ENCODE data around the gene TCF12.

The TCF12 gene

DNA sequence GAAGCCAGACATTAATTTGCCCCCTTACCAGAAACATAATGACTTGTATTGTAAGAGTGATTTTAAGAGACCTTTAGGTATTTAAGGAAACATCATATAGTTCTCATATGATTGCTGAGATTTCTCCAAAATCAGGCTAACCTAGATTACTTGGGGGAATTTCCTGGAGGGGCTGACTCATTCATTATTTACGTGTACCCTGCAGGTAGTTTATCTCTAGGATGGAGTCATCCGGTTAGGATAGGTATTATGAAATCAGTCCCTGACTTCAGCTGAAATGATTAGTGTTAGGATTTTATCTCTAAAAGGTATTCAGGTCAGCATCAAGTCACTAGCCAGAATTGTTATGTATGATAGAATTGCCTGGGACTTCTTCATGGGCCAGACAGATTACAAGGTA lies 97.5 kb downstream of the TCF12 start:
- no peak for DNase-seq (ENCODE audit: low read depth, low spot score)

DNA sequence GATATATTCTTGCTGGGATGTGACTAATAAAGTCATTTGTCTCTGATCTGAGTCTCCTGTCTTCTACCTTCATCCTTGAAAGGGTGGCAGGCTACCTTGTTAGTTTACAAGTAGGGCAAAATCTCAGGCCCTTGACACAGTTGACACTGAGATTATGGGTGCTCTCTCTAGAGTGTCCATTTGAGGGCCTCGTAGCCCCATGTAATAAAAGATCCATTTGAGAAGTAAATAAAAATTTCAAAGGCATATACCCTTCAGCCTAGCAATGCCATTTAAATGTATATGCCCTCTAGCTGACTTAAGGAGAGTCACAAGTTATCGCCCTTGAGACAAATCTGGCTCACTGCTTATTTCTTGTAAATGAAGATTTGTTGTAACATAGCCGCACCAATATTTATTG lies 98.6 kb downstream of the TCF12 start:
- DNase-seq (ENCODE audit: low read depth, low spot score) = no peak

DNA sequence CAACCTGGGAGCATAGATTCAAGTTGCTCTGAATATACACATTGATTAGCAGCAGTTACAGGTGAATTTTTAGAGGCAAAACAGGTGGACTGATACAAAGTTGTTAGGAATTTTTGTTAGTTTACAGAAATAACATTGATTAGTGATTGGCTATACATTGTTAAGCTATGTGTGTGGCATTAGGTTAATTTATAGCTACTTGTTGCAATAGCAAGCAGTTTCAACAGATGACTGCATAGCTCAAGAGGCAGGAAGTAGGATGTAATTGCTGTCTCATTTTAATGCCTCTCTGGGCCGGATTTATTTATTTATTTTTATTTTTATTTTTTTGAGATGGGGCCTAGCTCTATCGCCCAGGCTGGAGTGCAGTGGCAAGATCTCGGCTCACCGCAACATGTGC lies 99.7 kb downstream of the TCF12 start:
- no peak for DNase-seq (ENCODE audit: low read depth, low spot score)

DNA sequence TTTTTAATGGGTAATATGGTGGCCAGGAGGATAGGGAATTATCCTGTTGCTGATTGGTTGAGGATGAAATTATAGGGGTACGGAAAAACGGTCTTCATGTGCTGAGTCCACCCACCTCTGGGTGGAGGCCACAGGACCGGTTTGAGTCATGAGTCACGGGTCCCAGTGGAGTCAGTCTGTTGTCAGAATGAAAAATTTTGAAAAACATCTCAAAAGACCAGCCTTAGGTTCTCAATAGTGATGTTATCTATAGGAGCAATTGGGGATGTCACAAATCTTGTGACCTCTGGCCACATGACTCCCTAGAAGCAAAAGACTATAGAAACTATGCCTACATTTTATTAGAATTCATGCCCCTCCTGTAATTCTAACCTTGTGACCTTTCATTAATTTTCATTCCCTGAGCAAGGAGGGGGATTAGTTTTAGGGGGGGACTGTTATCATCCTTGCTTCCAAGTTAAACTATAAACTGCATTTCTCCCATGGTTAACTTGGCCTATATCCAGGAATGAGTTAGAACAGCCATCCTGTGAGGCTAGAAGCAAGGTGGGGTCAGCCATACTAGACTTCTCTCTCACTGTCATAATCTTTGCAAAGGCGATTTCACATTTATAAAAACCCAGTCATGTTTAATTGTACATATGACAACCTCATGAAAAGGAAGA lies 101.2 kb downstream of the TCF12 start:
- DNase-seq (ENCODE audit: low read depth, low spot score) = no peak

DNA sequence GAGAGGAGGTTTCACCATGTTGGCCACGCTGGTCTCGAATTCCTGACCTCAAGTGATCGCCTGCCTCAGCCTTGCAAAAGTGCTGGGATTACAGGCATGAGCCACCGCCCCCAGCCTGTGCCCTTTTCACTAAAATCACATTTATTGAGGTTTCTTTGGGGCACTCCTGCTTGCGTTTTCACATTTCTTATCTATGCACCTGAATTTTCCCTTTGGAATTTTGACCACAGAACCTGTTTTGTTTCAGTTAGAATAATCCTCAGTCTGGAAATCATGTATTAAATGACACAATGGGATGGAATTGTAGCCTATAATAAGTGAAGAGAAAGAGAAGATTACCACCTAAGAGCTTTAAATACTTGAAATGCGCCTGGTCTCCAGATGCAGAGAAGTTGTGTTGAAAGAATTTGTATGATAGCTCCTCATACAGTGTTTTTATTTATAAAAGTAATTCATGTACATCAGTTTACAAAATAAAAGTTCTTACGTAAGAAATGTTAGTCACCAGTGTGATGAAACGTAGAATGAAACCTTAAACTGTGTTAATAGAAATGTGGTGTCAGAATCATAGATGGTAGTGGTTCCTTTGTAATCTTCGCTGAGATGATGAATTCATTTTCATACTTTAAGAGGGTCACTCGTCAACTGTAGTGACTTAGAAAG lies 107.0 kb downstream of the TCF12 start:
- no peak for DNase-seq (ENCODE audit: low read depth, low spot score)

DNA sequence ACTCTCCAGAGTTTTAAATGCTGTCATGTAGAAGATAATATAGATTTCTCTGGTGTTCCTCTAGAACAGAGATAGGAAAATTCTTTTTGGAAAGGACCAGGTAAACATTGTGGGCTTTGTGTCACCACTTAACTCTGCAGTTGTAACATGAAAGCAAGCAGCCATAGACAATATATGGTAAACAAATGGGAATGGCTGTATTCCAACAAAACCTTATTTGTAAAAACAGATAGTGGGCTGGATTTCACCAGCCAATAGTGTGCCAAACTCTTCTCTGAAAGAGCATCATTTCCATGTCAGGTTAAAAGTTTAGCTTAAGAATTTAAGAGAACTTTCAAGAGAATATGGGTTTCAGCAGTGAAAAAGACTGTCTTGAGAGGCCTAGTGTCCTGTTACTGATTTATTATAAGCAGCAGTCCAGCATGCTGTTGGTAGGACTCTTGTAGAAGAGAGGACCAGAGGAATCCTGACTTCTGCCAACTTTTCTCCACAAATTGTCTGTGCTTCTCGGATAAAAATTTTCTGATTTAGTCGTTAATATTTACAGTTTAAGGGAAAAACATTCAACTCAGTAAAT lies 107.7 kb downstream of the TCF12 start:
- no peak for DNase-seq (ENCODE audit: low read depth, low spot score)

DNA sequence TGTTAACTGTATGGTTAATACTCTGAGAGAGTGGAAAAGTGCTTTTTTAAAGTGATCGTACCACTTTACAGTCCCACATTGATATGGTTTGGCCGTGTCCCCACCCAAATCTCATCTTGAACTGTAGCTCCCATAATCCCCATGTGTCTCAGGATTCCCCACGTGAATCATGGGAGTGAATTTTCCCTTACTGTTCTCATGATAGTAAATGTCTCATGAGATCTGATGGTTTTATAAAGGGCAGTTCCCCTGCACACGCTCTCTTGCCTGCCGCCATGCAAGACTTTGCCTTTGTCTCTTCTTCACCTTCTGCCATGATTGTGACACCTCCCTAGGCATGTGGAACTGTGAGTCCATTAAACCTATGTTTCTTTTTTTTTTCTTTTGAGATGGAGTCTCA lies 109.2 kb downstream of the TCF12 start:
- DNase-seq (ENCODE audit: low read depth, low spot score) = no peak

DNA sequence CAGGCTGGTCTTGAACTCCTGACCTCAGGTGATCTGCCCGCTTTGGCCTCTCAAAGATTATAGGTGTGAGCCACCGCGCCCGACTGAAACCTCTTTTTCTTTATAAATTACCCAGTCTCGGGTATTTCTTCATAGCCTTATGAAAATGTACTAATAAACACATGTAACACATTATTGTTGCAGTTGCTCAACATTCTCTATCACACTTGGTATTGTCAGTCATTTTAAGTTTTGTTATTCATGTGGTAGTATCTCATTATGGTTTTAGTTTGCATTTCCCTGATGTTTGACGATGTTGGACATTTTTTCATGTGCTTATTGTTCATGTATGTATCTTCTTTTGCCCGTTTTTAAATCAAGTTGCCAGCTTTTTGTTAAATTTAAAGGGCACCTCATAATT lies 109.7 kb downstream of the TCF12 start:
- no peak for DNase-seq (ENCODE audit: low read depth, low spot score)

DNA sequence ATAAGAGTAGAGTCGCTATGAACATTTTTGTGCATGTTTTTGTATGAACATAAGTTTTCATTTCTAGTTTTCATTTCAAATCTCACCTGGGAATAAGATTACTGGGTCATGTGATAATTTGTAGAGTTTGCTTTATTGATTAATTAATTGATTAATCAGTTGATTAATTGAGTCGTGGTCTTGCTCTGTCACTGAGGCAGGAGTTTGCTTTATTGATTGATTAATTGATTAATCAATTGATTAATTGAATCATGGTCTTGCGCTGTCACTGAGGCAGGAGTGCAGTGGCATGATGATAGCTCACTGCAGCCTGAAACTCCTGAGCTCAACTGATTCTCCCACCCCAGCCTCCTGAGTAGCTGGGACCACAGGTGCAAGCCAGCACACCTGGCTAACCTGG lies 111.6 kb downstream of the TCF12 start:
- DNase-seq (ENCODE audit: low read depth, low spot score) = no peak

DNA sequence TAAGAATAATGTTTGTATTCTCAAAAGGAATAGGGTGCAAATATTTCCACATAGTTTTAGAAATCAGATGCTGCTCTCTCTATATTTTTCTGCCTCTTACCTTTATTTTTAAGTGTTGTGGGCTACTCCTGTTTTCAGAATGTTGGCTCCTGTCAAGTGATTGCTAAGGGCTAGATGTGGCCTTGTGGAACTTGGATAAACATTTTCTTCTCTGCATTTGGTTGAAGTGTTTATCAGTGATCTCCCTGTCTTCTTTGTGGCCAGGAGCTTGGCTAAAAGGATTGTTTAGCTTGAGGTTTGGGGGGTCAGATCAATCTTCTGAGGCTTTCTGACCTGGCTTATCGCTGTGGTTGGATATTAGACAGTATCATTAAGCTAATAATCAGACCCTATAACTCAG lies 112.6 kb downstream of the TCF12 start:
- no peak for DNase-seq (ENCODE audit: low read depth, low spot score)

DNA sequence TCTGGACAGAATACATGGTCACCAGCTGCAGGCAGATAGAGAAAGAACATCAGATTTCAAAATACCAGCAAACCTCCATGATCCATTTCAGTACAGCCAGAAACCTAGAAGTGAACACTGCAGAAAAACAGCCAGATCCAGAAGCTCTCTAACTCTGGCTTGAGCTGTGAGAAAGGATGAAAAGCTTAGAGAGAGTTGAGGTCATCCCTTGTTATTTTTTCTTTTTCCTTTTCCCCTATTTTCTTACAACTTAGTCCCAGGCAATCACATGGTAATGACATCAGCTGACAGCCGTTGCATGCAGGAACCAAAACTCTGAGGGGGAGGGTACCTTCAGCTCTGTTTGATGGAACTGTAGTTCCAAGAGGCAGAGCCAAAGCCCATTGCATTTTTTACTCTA lies 113.2 kb downstream of the TCF12 start:
- no peak for DNase-seq (ENCODE audit: low read depth, low spot score)

DNA sequence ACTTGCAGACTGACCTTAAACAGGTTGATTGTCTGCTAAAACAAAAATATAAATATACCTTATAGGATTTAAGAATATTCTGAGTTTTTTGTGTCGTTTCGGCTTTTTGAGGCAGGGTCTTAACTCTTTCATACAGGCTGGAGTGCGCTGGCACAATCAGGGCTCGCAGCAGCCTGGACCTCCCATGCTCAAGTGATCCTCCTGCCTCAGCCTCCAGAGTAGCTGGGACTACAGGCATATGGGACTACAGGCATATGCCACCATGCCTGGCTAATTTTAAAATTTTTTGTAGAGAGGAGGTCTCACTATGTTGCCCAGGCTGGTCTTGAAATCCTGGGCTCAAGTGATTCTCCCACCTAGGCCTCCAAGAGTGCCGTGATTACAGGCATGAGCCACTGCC lies 113.9 kb downstream of the TCF12 start:
- DNase-seq (ENCODE audit: low read depth, low spot score) = no peak

DNA sequence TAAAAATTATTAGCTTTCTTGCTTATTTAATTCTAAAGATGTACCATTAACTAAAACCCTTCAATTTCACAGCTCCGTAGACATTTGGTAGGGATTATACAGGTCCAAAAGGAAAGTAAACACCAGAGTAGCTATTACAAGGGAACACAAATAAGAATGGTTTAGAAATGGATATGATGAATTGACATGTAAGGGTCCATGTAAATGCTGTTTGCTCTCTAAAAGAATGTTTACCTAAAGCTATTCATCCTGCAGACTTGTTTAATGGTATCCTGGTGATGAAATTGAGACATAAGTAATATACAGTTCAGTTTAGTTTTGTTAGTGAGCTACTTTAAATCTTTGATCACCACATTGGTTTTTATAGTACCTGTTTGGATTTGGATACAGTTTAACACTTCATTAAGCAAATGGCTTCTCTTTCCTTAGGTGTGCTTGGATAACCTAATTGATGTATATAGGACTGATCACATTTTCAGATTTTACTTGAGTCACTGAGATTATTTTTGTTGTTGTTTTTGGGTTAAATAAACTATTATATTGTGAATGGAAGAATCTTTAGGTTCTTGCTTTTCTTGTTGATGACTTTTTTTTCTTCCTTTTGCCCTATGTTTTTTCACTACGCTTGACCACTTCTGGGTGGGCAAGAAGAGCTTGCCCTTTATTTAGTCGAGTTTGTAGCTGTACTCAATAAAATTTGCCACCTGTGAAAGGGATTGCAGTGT lies 115.4 kb downstream of the TCF12 start:
- DNase-seq (ENCODE audit: low read depth, low spot score) = no peak

DNA sequence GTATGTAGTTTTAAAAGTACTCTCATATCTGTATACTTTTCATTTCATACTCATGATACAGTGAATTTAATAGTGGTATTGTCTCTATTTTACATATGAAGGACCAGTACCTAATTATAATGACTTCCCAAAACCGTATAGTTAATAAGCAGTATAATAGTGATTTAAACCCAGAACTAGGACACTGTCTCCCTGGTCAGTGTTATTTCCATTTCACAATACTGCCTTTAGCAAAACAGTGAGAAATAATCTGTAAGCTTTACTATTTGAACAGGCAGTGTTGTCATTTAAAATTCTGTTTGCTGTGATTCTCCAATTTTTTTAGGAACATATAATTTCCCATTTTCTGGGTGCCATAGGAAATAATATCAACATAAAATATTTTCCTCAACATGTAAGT lies 116.2 kb downstream of the TCF12 start:
- no peak for DNase-seq (ENCODE audit: low read depth, low spot score)

DNA sequence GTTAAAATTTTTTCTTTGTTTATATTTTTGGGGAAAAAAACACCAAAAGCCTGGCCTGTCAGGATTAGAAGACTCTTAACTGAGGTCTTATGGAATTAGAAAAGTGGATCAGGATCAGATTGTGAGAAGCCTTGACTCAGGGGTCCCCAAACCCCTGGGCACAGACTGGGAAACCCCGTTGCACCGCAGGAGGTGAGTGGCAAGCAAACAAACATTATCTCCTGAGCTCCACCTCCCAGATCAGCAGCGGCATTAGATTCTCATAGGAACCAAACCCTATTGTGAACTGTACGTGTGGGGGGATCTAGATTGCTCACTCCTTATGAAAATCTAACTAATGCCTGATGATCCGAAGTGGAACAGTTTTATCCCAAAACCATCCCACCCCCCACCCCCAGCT lies 117.2 kb downstream of the TCF12 start:
- DNase-seq (ENCODE audit: low read depth, low spot score) = no peak

DNA sequence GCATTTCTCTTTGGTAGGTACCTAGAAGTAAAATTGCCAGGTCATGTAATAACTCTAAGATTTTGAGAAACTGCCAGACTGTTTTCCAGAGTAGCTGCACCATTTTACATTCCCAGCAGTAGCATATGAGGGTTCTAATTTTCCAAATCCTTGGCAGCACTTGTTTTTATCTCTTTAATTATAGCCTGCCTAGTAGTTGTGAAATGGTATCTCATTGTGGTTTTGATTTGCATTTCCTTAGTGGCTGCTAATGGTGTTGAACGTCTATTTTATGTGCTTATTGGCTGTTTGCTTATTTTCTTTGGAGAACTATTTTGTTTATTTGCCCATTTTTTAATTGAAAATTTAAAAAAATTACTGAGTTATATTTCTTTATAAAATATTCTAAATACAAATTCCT lies 117.9 kb downstream of the TCF12 start:
- no peak for DNase-seq (ENCODE audit: low read depth, low spot score)

DNA sequence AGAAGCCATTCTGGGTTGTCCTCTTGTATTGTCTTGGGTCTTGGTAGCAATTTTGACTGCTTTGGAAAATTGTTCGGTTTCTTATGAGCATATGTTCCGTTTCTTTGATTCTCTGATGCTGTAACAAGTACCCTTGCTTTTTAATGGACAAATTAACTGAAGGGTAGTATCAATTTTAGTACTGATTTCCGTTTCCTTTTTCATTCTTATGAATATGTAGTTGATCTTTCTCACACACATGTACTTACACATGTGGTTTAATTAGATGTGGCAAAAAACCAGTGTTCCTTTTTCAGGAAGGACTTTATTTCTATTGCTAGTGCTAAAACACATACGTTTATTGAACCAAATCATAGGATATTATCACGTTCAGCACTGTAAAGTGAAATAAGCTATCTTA lies 119.1 kb downstream of the TCF12 start:
- no peak for DNase-seq (ENCODE audit: low read depth, low spot score)

DNA sequence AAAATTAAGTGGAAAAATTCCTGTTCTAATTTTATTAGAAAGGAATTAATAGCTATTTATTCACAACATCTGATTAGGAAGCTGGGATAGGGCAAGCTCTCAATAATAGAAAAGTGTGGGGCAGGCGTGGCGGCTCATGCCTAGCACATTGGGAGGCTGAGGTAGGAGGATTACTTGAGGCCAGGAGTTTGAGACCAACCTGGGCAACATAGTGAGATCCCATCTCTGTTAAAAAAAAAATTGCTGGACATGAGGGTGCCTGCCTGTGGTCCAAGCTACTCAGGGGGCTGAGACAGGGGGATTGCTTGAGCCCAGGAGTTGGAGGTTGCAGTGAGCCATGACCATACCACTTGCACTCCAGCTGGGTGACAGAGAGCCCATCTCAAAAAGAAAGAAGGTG lies 119.6 kb downstream of the TCF12 start:
- DNase-seq (ENCODE audit: low read depth, low spot score) = no peak

DNA sequence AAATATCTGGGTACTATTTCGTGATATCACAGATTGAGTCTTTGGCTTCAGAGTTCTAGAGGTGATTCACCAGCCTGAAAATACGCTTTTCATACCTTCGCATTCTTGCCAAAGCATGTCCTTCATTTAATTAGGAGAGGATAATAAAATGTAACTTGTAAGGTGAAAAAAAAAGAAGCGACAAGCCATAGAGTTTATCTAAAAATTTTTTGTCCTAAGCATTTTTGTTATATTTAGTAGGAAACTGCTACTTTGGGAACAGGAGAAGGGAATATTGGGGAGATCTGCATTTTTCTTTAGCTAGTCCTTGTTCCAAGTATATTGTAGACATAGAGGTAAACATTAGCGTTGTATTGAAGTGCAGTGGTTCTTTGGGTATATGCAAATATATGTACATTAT lies 120.1 kb downstream of the TCF12 start:
- no peak for DNase-seq (ENCODE audit: low read depth, low spot score)

DNA sequence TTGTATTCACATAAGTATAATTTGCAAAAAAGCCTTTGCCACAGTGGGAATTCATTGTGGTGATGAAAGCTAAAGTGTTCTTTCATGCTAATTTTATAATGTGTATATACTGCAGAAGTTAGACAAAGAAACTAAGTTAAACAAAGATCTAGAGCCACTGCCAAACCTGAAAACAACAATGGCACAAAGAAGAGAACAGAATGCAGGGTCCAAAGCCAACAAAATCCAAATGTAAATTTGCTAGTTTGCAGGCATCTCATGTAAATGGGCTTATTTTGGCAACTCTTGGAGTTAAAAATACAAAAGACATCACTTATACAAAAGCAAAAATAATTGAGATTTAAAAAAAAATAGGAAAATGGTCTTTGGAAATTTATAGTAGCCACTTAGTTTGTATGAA lies 123.0 kb downstream of the TCF12 start:
- DNase-seq (ENCODE audit: low read depth, low spot score) = no peak

DNA sequence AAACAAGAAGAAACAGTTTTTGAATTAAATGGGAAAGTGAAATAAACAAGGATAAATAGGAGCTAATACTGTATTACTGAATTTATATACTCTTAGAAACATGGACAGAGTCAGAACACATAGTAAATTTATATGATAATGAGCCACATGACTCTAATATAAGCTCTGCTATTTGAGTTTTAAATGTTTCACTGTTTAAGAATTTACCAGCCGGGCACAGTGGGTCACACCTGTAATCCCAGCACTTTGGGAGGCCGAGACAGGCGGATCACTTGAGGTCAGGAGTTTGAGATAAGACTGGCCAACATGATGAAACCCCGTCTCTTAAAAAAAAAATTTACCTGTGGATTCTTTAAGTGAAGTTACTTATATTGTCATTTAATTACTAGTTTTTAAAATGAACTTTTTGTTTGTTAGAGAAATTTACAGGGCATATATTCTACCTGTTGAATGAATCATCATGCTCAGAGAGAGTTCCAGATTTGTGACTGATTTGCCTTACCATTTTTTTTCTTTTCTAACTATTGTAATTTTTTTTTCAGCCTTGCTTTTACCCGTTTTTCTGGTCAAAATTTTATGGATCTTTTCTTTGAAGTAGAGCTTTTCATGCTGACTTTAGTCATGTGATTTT lies 125.7 kb downstream of the TCF12 start:
- no peak for DNase-seq (ENCODE audit: low read depth, low spot score)

DNA sequence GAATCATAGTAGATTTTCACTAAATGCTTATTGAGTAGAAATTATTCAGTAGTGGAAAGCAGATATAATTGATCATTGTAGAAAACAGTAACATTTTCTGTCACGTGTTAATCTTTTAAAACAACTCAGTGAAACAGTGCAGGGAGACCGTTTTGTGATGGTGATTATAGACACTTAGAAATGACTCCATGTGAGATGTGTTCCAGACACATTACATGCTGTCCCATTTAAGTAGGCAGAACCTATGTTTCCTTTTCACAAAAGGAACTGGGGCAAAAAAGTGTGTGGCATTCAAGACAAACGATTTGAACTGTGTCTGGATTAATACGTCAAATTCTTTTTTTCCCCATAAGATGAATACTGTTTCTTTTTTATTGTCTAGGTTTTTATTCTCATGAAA lies 126.5 kb downstream of the TCF12 start:
- no peak for DNase-seq (ENCODE audit: low read depth, low spot score)
